ENCODE data around the gene C1QL1.

- TF ChIP-seq TAF1 (IDR thresholded peaks at IDR 0.05; ENCODE audit: borderline replicate concordance, insufficient read depth, low read length), result no peak
- TF ChIP-seq POLR2AphosphoS5 (IDR thresholded peaks at IDR 0.05; ENCODE audit: low read depth, low read length), result no peak
- TF ChIP-seq SIN3A (IDR thresholded peaks at IDR 0.05; ENCODE audit: borderline replicate concordance, insufficient read depth, low read length), result no peak
- TF ChIP-seq, protein P1, sequence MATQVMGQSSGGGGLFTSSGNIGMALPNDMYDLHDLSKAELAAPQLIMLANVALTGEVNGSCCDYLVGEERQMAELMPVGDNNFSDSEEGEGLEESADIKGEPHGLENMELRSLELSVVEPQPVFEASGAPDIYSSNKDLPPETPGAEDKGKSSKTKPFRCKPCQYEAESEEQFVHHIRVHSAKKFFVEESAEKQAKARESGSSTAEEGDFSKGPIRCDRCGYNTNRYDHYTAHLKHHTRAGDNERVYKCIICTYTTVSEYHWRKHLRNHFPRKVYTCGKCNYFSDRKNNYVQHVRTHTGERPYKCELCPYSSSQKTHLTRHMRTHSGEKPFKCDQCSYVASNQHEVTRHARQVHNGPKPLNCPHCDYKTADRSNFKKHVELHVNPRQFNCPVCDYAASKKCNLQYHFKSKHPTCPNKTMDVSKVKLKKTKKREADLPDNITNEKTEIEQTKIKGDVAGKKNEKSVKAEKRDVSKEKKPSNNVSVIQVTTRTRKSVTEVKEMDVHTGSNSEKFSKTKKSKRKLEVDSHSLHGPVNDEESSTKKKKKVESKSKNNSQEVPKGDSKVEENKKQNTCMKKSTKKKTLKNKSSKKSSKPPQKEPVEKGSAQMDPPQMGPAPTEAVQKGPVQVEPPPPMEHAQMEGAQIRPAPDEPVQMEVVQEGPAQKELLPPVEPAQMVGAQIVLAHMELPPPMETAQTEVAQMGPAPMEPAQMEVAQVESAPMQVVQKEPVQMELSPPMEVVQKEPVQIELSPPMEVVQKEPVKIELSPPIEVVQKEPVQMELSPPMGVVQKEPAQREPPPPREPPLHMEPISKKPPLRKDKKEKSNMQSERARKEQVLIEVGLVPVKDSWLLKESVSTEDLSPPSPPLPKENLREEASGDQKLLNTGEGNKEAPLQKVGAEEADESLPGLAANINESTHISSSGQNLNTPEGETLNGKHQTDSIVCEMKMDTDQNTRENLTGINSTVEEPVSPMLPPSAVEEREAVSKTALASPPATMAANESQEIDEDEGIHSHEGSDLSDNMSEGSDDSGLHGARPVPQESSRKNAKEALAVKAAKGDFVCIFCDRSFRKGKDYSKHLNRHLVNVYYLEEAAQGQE (IDR thresholded peaks at IDR 0.05; ENCODE audit: insufficient read depth in 1 of 2, low read depth in 2 of 2, low read length in 2 of 2), result no peak
These were observed 237 bp downstream of the C1QL1 start for GRCh38 chr17:44967907-44968224.

Measured in PFSK-1 (cell line).